Kidney epithelial cell (primary cell): Measurements from ENCODE around the gene SHC2. TPM values are rescaled to one million over a fixed set of nuclear protein-coding genes. Genes with fewer than 3 reads are reported as not detected.
"Not testable (repeated sequence)": the region's sequence is repeated elsewhere in the genome, so short reads cannot be mapped to it uniquely, and the experiment has no call there.

Experiments
- DNase-seq: peaks from one replicate; pipeline ENCODE4 v3.0.0-alpha.2; 2010; ENCODE audit warnings: low read depth
- H3K27me3 ChIP-seq: 2 replicates; pipeline ENCODE4 v1.6.0; 2011; ENCODE audit warnings: low read length; ENCODE audit not compliant: control insufficient read depth, insufficient read depth
- H3K36me3 ChIP-seq: 2 replicates; pipeline ENCODE4 v1.5.1; 2011; ENCODE audit warnings: low read length; ENCODE audit not compliant: control insufficient read depth, insufficient read depth
- H3K4me3 ChIP-seq: 2 replicates; pipeline ENCODE4 v1.5.1; 2011; ENCODE audit warnings: low read depth, mild to moderate bottlenecking, control low read depth, low read length
- total RNA-seq: library from RNA; depleted of rRNA; stranded (reverse); fragments of >200 nt; gene quantifications from 2 replicates; pipeline ENCODE4 v1.2.3, GENCODE V29; 2015
- TF ChIP-seq, protein P1 (sequence below): IDR thresholded peaks from 2 replicates; pipeline ENCODE4 v1.5.1; 2011; ENCODE audit warnings: mild to moderate bottlenecking, moderate library complexity, low read length, control low read depth, inconsistent platforms; ENCODE audit not compliant: insufficient read depth, poor library complexity, severe bottlenecking

SHC2 gene
- total RNA-seq, 1 donor from 2014 or later, result 15.2 TPM

DNA sequence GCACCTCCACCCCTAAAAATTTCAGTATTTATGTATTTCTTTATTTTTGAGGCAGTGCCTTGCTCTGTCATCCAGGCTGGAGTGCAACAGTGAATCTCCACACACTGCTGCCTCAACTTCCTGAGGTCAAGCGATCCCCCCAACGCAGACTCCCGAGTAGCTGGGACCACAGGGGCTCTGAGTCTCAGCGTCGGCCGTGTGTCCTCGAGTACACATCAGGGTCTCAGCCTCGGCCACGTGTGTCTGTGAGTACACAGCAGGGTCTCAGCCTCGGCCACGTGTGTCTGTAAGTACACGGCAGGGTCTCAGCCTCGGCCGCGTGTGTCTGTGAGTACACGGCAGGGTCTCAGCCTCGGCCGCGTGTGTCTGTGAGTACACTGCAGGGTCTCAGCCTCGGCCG, 73.1 kb downstream of the SHC2 start:
- TF ChIP-seq, protein P1, sequence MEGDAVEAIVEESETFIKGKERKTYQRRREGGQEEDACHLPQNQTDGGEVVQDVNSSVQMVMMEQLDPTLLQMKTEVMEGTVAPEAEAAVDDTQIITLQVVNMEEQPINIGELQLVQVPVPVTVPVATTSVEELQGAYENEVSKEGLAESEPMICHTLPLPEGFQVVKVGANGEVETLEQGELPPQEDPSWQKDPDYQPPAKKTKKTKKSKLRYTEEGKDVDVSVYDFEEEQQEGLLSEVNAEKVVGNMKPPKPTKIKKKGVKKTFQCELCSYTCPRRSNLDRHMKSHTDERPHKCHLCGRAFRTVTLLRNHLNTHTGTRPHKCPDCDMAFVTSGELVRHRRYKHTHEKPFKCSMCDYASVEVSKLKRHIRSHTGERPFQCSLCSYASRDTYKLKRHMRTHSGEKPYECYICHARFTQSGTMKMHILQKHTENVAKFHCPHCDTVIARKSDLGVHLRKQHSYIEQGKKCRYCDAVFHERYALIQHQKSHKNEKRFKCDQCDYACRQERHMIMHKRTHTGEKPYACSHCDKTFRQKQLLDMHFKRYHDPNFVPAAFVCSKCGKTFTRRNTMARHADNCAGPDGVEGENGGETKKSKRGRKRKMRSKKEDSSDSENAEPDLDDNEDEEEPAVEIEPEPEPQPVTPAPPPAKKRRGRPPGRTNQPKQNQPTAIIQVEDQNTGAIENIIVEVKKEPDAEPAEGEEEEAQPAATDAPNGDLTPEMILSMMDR, result no peak
- H3K4me3 ChIP-seq, result no peak overlapping the region
- peaks cover 18% of the 10 kb centered on the region for H3K27me3 ChIP-seq

DNA sequence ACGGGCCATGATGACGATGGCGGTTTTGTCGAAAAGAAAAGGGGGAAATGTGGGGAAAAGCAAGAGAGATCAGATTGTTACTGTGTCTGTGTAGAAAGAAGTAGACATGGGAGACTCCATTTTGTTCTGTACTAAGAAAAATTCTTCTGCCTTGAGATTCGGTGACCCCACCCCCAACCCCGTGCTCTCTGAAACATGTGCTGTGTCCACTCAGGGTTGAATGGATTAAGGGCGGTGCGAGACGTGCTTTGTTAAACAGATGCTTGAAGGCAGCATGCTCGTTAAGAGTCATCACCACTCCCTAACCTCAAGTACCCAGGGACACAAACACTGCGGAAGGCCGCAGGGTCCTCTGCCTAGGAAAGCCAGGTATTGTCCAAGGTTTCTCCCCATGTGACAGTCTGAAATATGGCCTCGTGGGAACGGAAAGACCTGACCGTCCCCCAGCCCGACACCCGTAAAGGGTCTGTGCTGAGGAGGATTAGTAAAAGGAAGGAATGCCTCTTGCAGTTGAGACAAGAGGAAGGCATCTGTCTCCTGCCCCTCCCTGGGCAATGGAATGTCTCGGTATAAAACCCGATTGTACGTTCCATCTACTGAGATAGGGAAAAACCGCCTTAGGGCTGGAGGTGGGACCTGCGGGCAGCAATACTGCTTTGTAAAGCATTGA, 74.1 kb downstream of the SHC2 start:
- H3K36me3 ChIP-seq, result not testable (repeated sequence)

More for the DNA sequence above, 73.1 kb downstream of the SHC2 start:
- no peaks in the 10 kb centered on the region for H3K36me3 ChIP-seq
- DNase-seq, result no peak

DNA sequence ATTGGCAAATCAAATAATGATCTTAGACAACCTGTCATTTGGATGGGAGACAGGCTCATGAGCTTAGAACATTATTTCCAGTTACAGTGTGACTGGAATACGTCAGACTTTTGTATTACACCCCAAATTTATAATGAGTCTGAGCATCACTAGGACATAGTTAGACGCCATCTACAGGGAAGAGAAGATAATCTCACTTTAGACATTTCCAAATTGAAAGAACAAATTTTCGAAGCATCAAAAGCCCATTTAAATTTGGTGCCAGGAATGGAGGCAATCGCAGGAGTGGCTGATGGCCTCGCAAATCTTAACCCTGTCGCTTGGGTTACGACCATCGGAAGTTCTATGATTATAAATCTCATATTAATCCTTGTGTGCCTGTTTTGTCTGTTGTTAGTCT, 74.6 kb downstream of the SHC2 start:
- H3K36me3 ChIP-seq, H3K4me3 ChIP-seq, DNase-seq: not testable (repeated sequence)
- peaks cover 18% of the 10 kb centered on the region for H3K27me3 ChIP-seq

More for the DNA sequence above, 74.1 kb downstream of the SHC2 start:
- H3K4me3 ChIP-seq, DNase-seq: not testable (repeated sequence)
- peaks cover 18% of the 10 kb centered on the region for H3K27me3 ChIP-seq

DNA sequence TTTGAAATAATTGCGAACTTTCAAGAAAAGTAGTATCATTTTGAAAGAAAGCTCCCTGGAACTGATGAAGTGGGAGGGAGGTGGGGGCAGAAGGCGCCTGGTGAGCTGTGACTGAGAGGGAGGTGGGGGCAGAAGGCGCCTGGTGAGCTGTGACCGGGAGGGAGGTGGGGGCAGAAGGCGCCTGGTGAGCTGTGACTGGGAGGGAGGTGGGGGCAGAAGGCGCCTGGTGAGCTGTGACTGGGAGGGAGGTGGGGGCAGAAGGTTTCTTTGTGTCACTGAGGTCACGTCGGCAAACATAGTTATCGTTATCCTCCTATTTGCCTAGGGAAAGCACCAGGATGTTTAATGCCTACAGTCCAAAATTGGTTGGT, 76.0 kb downstream of the SHC2 start:
- TF ChIP-seq, protein P1, result no peak
- H3K4me3 ChIP-seq, result no peak overlapping the region

DNA sequence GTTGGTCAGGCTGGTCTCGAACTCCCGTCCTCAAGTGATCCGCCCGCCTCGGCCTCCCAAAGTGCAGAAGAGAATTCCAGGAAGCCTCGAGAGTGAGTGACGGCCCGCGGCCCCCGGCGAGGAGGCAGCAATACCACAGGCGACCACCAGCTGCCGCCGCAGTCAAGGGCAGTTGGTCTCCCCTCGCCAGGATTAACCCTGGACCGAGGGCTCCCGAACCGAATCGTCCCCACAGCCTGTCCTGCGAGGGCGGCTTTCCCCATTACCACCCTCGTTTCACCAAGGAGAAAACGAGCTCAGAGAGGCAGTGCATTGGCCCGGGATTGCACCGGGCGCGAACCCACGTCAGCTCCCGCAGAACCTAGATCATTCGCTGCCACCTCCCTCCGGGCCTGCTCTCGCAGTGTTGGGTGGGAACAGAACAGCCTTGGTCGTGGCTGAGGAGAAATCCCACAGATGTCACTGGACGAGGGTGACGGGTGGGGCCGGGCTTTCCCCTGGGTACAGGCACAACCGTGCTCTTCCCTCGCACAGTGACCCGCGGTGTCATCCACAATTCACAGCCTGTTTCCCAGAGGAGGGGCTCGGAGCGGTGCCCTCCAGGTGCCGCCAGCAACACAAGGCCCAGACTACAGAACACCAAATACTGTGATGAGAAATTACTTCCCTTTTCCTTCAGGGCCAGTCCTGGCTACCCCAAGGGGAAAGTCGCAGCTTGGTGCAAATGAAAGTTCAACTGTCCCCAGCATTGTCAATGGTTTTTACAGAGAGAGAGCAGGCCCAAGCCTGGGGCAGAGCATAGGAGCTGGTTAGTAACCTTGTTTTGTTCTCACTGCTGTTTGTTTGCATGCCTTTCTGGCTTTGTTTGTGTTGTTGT, 76.7 kb downstream of the SHC2 start:
- H3K27me3 ChIP-seq, result peaks cover 13% of the 10 kb centered on the region
- no peak for DNase-seq
- TF ChIP-seq, protein P1, result peak; percentile 39

More for the DNA sequence above, 76.0 kb downstream of the SHC2 start:
- DNase-seq, result no peak
- Histone ChIP-seq H3K36me3 (no peaks in the 10 kb centered on the region), H3K27me3 (peaks cover 16% of the 10 kb centered on the region)

DNA sequence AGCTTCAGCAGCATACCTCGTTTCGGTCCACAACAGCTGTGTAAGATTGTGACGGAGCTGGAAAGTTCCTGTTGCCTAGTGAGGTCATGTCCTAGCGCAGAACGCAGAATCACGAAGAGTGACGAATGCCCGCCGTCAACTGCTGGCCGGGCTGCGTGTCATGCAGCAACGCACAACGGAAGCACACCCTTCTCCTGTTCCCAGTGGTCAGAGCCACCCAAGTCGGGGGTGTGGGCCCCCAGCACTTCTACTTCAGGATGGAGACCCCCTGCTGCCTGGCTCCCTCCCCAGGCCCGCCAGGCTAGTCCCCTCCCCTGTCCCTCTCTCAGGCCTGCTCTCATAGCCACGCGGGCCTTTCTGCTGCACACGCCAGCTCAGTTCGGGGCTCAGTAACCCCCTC, 77.8 kb downstream of the SHC2 start:
- TF ChIP-seq, protein P1, result no peak
- Histone ChIP-seq H3K4me3 (no peak overlapping the region), H3K36me3 (no peaks in the 10 kb centered on the region), H3K27me3 (peaks cover 16% of the 10 kb centered on the region)
- no peak for DNase-seq

More for the DNA sequence above, 76.7 kb downstream of the SHC2 start:
- H3K36me3 ChIP-seq, result no peaks in the 10 kb centered on the region
- no peak overlapping the region for H3K4me3 ChIP-seq

DNA sequence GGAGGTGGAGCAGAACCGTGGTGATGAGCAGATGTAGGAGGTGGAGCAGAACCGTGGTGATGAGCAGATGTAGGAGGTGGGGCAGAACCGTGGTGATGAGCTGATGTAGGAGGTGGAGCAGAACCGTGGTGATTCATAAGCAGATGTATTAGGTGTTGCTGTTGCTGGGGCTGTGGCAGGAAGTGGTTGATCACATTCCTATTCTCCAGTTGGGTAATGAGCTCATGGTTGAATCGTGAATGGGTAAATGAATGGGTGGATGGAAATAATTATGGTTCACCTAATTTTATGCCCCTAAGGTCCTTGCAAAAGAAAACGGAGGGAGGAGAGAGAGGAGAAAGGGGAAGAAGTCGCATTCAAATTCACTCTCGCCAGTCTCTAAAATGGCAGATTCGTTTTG, 78.3 kb downstream of the SHC2 start:
- peaks cover 18% of the 10 kb centered on the region for H3K27me3 ChIP-seq
- peak; percentile 57 for DNase-seq
- H3K36me3 ChIP-seq, H3K4me3 ChIP-seq: not testable (repeated sequence)

DNA sequence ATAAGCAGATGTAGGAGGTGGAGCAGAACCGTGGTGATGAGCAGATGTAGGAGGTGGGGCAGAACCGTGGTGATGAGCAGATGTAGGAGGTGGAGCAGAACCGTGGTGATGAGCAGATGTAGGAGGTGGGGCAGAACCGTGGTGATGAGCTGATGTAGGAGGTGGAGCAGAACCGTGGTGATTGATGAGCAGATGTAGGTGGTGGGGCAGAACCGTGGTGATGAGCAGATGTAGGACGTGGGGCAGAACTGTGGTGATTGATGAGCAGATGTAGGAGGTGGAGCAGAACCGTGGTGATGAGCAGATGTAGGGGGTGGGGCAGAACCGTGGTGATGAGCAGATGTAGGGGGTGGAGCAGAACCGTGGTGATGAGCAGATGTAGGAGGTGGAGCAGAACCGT, 78.9 kb downstream of the SHC2 start:
- H3K36me3 ChIP-seq, H3K4me3 ChIP-seq, DNase-seq: not testable (repeated sequence)
- peaks cover 18% of the 10 kb centered on the region for H3K27me3 ChIP-seq

DNA sequence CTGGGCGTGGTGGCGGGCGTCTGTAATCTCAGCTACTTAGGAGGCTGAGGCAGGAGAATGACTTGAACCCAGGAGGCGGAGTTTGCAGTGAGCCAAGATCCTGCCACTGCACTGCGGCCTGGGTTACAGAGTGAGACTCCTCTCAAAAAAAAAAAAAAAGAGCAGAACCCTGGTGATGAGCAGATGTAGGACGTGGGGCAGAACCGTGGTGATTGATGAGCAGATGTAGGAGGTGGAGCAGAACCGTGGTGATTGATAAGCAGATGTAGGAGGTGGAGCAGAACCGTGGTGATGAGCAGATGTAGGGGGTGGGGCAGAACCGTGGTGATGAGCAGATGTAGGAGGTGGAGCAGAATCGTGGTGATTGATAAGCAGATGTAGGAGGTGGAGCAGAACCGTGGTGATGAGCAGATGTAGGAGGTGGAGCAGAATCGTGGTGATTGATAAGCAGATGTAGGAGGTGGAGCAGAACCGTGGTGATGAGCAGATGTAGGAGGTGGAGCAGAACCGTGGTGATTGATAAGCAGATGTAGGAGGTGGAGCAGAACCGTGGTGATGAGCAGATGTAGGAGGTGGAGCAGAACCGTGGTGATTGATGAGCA, 80.1 kb downstream of the SHC2 start:
- H3K4me3 ChIP-seq, DNase-seq, H3K36me3 ChIP-seq: not testable (repeated sequence)
- H3K27me3 ChIP-seq, result peaks cover 20% of the 10 kb centered on the region
